Ovary (tissue), 9 donors: ENCODE data around the gene COL4A3. TPM values are rescaled to one million over a fixed set of nuclear protein-coding genes. Genes with fewer than 3 reads are reported as not detected.

Experiments used
- DNase-seq, 5 donors: peaks; one replicate each; pipeline ENCODE4 v3.0.0-alpha.2; 2019 to 2020
- H3K27ac ChIP-seq, 2 donors: fragments of 200-600 bp; one replicate each; pipeline versions ENCODE4 v1.5.1 to v1.8.0; 2019 to 2022
- H3K27me3 ChIP-seq: fragments of 200-600 bp; one replicate; pipeline ENCODE4 v1.8.0; 2022
- H3K36me3 ChIP-seq: fragments of 200-600 bp; sonication (generic); one replicate; pipeline ENCODE4 v1.5.1; 2019
- H3K4me1 ChIP-seq: one replicate; pipeline ENCODE4 v1.8.1; 2013; ENCODE audit warnings: mild to moderate bottlenecking, moderate library complexity; ENCODE audit not compliant: insufficient read depth
- H3K4me3 ChIP-seq: fragments of 200-600 bp; sonication (generic); one replicate; pipeline ENCODE4 v1.5.1; 2017
- H3K9me3 ChIP-seq, 2 donors: fragments of 200-600 bp in 1 of 2; sonication (generic) in 1 of 2; one replicate each; pipeline versions ENCODE4 v1.5.1 to v1.8.1; 2013 to 2019; ENCODE audit warnings: mild to moderate bottlenecking in 1 of 2, moderate library complexity in 1 of 2
- CTCF ChIP-seq, 3 donors: fragments of 450-650 bp in 2 of 3; fragments of 200-600 bp in 1 of 3; IDR thresholded peaks; one replicate each; pipeline versions ENCODE4 v1.5.1 to v1.8.0; 2016 to 2022; ENCODE audit warnings: antibody characterized with exemption in 3 of 3, mild to moderate bottlenecking in 1 of 3
- EP300 ChIP-seq: sonication (generic); formaldehyde crosslinking; IDR thresholded peaks from one replicate; pipeline ENCODE4 v1.6.1; 2017; ENCODE audit warnings: antibody characterized with exemption
- POLR2A ChIP-seq: fragments of 450-650 bp; IDR thresholded peaks from one replicate; pipeline ENCODE4 v1.6.1; 2017; ENCODE audit warnings: antibody characterized with exemption, mild to moderate bottlenecking, moderate library complexity
- WGBS, 3 donors: extraction: QIAGEN DNeasy Blood & Tissue Kit in 1 of 3; methylation state at CpG; one replicate each; pipeline versions ENCODE4 v1.1.5 to v1.1.7; 2013 to 2017; 5-methylcytosine and 5-hydroxymethylcytosine counted together
- intact Hi-C, 4 donors: fragments of 100-400 bp; cut with DNase I; formaldehyde crosslinking; loops; one replicate each; pipeline versions ENCODE4 v1.11.0 to v1.15.1; 2022 to 2023
- polyA plus RNA-seq, 2 donors: library from polyadenylated mRNA; stranded (reverse); fragments of 200-250 nt in 1 of 2; fragments of 350-450 nt in 1 of 2; fragmentation: Illumina TruSeq in 1 of 2; extraction: RNeasy Lipid Tissue Mini Kit (QIAGEN cat#74804) in 1 of 2; gene quantifications; one replicate each; pipeline ENCODE4 v1.2.3, GENCODE V29; 2013 to 2014
- total RNA-seq, 7 donors: library from RNA; depleted of rRNA in 2 of 7; stranded (reverse); fragments of >200 nt in 2 of 7; fragmentation: NEBNext Ultra II Directional in 3 of 7; extraction: Animal tissue kit (Norgen Biotek cat#: 25700) in 3 of 7; gene quantifications; one replicate each; pipeline versions ENCODE4 v1.1.0 to v1.2.4, GENCODE V29; 2016 to 2023
- donor health status: DM: no; HTN: no; CAD: no; lungs with moderate emphysema.
- donor health status: DM: no; HTN: no; CAD: no.
- donor health status: Bipolar disorder and iron deficiency.
- donor health status: DM: yes; HTN: yes; CAD: no.
- donor health status: DM: no; HTN: no; CAD: no.
- donor health status: DM: yes; HTN: yes; CAD: no.

COL4A3 gene
- total and polyA plus RNA-seq, 9 donors, result 0.47 to 14.1 (median 2.9) TPM

- intact Hi-C loops, result no loop called here
- 94 to 98% (median 98%) methylated on average over 1 of the region's 1 CpG for WGBS, 3 donors
- no peaks in the 10 kb centered on the region for H3K27me3 ChIP-seq
- H3K9me3 ChIP-seq, result no peaks in the 10 kb centered on the region
- H3K4me3 ChIP-seq, result no peak overlapping the region
- H3K36me3 ChIP-seq, result no peaks in the 10 kb centered on the region
- no peaks in the 10 kb centered on the region for H3K4me1 ChIP-seq
- TF ChIP-seq POLR2A, result no peak
- TF ChIP-seq CTCF (IDR thresholded peaks at IDR 0.05), result no peak
- no peak for TF ChIP-seq EP300
- DNase-seq, result no peak
- H3K27ac ChIP-seq, result no peak overlapping the region
Observed at GRCh38 chr2:227335713-227336112, 171.3 kb downstream of the COL4A3 start.

GRCh38 chr2:227337442-227337841 is 173.0 kb downstream of the COL4A3 start:
- intact Hi-C loops, result no loop called here
- Histone ChIP-seq H3K9me3 (no peaks in the 10 kb centered on the region), H3K4me1 (no peaks in the 10 kb centered on the region), H3K27ac (no peak overlapping the region), H3K27me3 (no peaks in the 10 kb centered on the region), H3K36me3 (no peaks in the 10 kb centered on the region), H3K4me3 (no peak overlapping the region)
- no peak for TF ChIP-seq POLR2A
- TF ChIP-seq EP300, result no peak
- TF ChIP-seq CTCF (IDR thresholded peaks at IDR 0.05), result no peak
- no peak for DNase-seq
- 92 to 98% (median 95%) methylated on average over 2 of the region's 2 CpGs for WGBS, 3 donors

GRCh38 chr2:227339098-227339599 is 174.7 kb downstream of the COL4A3 start:
- no peaks in the 10 kb centered on the region for H3K27me3 ChIP-seq
- no peak overlapping the region for H3K4me3 ChIP-seq
- WGBS, 3 donors, result 93 to 97% (median 94%) methylated on average over 2 of the region's 2 CpGs
- no peak overlapping the region for H3K27ac ChIP-seq
- TF ChIP-seq POLR2A, result no peak
- no peak for TF ChIP-seq CTCF (IDR thresholded peaks at IDR 0.05)
- TF ChIP-seq EP300, result no peak
- no peaks in the 10 kb centered on the region for H3K9me3 ChIP-seq
- no peak for DNase-seq
- intact Hi-C loops, result no loop called here
- no peaks in the 10 kb centered on the region for H3K36me3 ChIP-seq
- H3K4me1 ChIP-seq, result no peaks in the 10 kb centered on the region

GRCh38 chr2:227340106-227340505 is 175.7 kb downstream of the COL4A3 start:
- TF ChIP-seq CTCF (IDR thresholded peaks at IDR 0.05) (no peak), EP300 (no peak), POLR2A (no peak)
- no peak overlapping the region for H3K27ac ChIP-seq
- no peaks in the 10 kb centered on the region for H3K36me3 ChIP-seq
- H3K27me3 ChIP-seq, result no peaks in the 10 kb centered on the region
- no peaks in the 10 kb centered on the region for H3K9me3 ChIP-seq
- no peaks in the 10 kb centered on the region for H3K4me1 ChIP-seq
- intact Hi-C loops, result no loop called here
- DNase-seq, result no peak
- H3K4me3 ChIP-seq, result no peak overlapping the region
- WGBS, 3 donors, result 62 to 78% (median 63%) methylated on average over 6 of the region's 6 CpGs
